Measurements from ENCODE around the gene RPL36.

- TF ChIP-seq RARB (CRISPR knock-in tag; IDR thresholded peaks at IDR 0.05) (no peak), ESRRG (CRISPR knock-in tag; IDR thresholded peaks at IDR 0.05) (no peak), ZFP3 (CRISPR knock-in tag; IDR thresholded peaks at IDR 0.05) (no peak)
Measured at GRCh38 chr19:5694167-5694955, 4.3 kb downstream of the RPL36 start.

All from SK-N-SH treated with all-trans-retinoic acid at 6 μM for 48 hours (cell line).